HepG2 (cell line): ENCODE data around the gene TACC3. TPM values are rescaled to one million over a fixed set of nuclear protein-coding genes. Genes with fewer than 3 reads are reported as not detected.

Experiments
- ARID4A ChIP-seq: sonication (generic); formaldehyde crosslinking; IDR thresholded peaks from 2 replicates; pipeline ENCODE4 v1.5.0; 2020; ENCODE audit warnings: mild to moderate bottlenecking, missing genetic modification reagents, borderline replicate concordance
- BCL3 ChIP-seq: sonication (generic); formaldehyde crosslinking; IDR thresholded peaks from 2 replicates; pipeline ENCODE4 v1.5.1; 2020; ENCODE audit warnings: mild to moderate bottlenecking, missing genetic modification reagents, moderate library complexity
- CBX5 ChIP-seq: sonication (generic); formaldehyde crosslinking; IDR thresholded peaks from 2 replicates; pipeline ENCODE4 v1.4.0; 2020; ENCODE audit warnings: missing genetic modification reagents, borderline replicate concordance
- FOXC1 ChIP-seq: sonication (generic); formaldehyde crosslinking; IDR thresholded peaks from 2 replicates; pipeline ENCODE4 v1.8.0; 2022; ENCODE audit warnings: mild to moderate bottlenecking, missing genetic modification reagents, borderline replicate concordance
- MAFG ChIP-seq: sonication (generic); formaldehyde crosslinking; IDR thresholded peaks from 2 replicates; pipeline ENCODE4 v1.5.1; 2020; ENCODE audit warnings: mild to moderate bottlenecking, missing genetic modification reagents
- NRL ChIP-seq: sonication (generic); formaldehyde crosslinking; IDR thresholded peaks from 2 replicates; pipeline ENCODE4 v1.5.0; 2020; ENCODE audit warnings: missing genetic modification reagents, mild to moderate bottlenecking, moderate library complexity, borderline replicate concordance
- PBX2 ChIP-seq: IDR thresholded peaks from 2 replicates; pipeline ENCODE4 v1.6.1; 2016; ENCODE audit warnings: control low read depth
- SOX13 ChIP-seq, 3 experiments: fragments of 450-650 bp in 1 of 3; sonication (generic) in 1 of 3; formaldehyde crosslinking in 1 of 3; IDR thresholded peaks in 2 of 3; conservative IDR thresholded peaks in 1 of 3; 2 replicates each; pipeline versions ENCODE4 v1.5.0 to v1.6.1; 2016 to 2020; ENCODE audit warnings: antibody characterized with exemption in 1 of 3, mild to moderate bottlenecking in 1 of 3, missing compliant biosample characterization in 1 of 3, missing genetic modification reagents in 1 of 3, moderate library complexity in 1 of 3
- ZFP90 ChIP-seq: sonication (generic); formaldehyde crosslinking; IDR thresholded peaks from 2 replicates; pipeline ENCODE4 v1.8.0; 2022; ENCODE audit warnings: missing genetic modification reagents, mild to moderate bottlenecking, inconsistent platforms, borderline replicate concordance
- ZFX ChIP-seq: sonication (generic); formaldehyde crosslinking; IDR thresholded peaks from 2 replicates; pipeline ENCODE4 v1.4.0; 2020; ENCODE audit warnings: mild to moderate bottlenecking, low read depth, missing genetic modification reagents, moderate library complexity
- ZMYM3 ChIP-seq: sonication (generic); formaldehyde crosslinking; IDR thresholded peaks from 2 replicates; pipeline ENCODE4 v1.5.1; 2020; ENCODE audit warnings: mild to moderate bottlenecking, missing genetic modification reagents
- ZNF142 ChIP-seq: sonication (generic); formaldehyde crosslinking; IDR thresholded peaks from 2 replicates; pipeline ENCODE4 v1.4.0; 2020; ENCODE audit warnings: missing genetic modification reagents
- ZNF274 ChIP-seq: sonication (generic); formaldehyde crosslinking; IDR thresholded peaks from 2 replicates; pipeline ENCODE4 v1.5.1; 2020; ENCODE audit warnings: mild to moderate bottlenecking, missing genetic modification reagents
- ZNF317 ChIP-seq: sonication (generic); formaldehyde crosslinking; IDR thresholded peaks from 2 replicates; pipeline ENCODE4 v1.5.0; 2020; ENCODE audit warnings: mild to moderate bottlenecking, missing genetic modification reagents
- ZNF619 ChIP-seq: sonication (generic); formaldehyde crosslinking; IDR thresholded peaks from 2 replicates; pipeline ENCODE4 v1.4.0; 2020; ENCODE audit warnings: mild to moderate bottlenecking, missing genetic modification reagents
- polyA plus RNA-seq, 8 experiments: library from polyadenylated mRNA; depleted of rRNA in 3 of 8; stranded (reverse) in 7 of 8; unstranded in 1 of 8; fragments of >200 nt; fragmentation: Illumina TruSeq in 4 of 8; extraction: Trizol in 4 of 8; gene quantifications; 2 replicates each; pipeline versions ENCODE4 v1.2.1 to v1.2.3, GENCODE V29; 2011 to 2016; ENCODE audit warnings: low read depth in 4 of 8, missing spikeins in 1 of 8, mixed read lengths in 1 of 8; ENCODE audit not compliant: insufficient read depth in 1 of 8
- total RNA-seq, 5 experiments: library from RNA; depleted of rRNA; stranded (reverse); fragments of >200 nt; fragmentation: Illumina TruSeq; extraction: Trizol; gene quantifications; 2 replicates each; pipeline ENCODE4 v1.2.3, GENCODE V29; 2016; ENCODE audit warnings: low read depth in 1 of 5

TACC3 gene
- total and polyA plus RNA-seq, 2 of the 13 experiments (the other 11 are each of a cell fraction or from before 2014, with no cell fraction given) = 20.3 to 21.2 TPM

GRCh38 chr4:1787411-1788077 lies 66.2 kb downstream of the TACC3 start (continued):
- TF ChIP-seq ZNF142 (CRISPR knock-in tag) (no peak), ZFP90 (CRISPR knock-in tag) (no peak), ZNF619 (no peak), ZNF317 (CRISPR knock-in tag) (no peak), MAFG (CRISPR knock-in tag) (no peak), ARID4A (peak; percentile 20; the same call in 1 of the 2 replicates), CBX5 (no peak), SOX13 (IDR thresholded peaks at IDR 0.05) (no peak), SOX13 (CRISPR knock-in tag; conservative IDR thresholded peaks at IDR 0.05 in 1 of 2, IDR thresholded peaks at IDR 0.05 in 1 of 2) (0 out of 4 replicates have a peak, but pooled peaks of 1 of the 2 experiments have one; percentile 15), PBX2 (CRISPR knock-in tag) (no peak), FOXC1 (CRISPR knock-in tag) (no peak), ZNF274 (CRISPR knock-in tag) (no peak), ZMYM3 (peak; percentile 39; the same call in 1 of the 2 replicates), BCL3 (CRISPR knock-in tag) (no peak), ZFX (peak; percentile 59; the same call in 1 of the 2 replicates), NRL (CRISPR knock-in tag) (peak; percentile 64)
